ENCODE results near the gene ALDH1L1. TPM values are rescaled to one million over a fixed set of nuclear protein-coding genes. Genes with fewer than 3 reads are reported as not detected.

ALDH1L1 gene
- total and polyA plus RNA-seq, 2 of the 8 experiments (the other 6 are each of a cell fraction or from before 2014, with no cell fraction given), result 0.98 to 1.6 TPM

- Histone ChIP-seq H2AK5ac (ENCODE audit: low read depth, low read length) (no peak overlapping the region), H4K5ac (ENCODE audit: insufficient read length, low read depth, low read length) (no peak overlapping the region), H3K23ac (ENCODE audit: insufficient read length) (no peak overlapping the region), H2AFZ (ENCODE audit: low read length) (no peak overlapping the region), H3K4ac (replicated peaks; ENCODE audit: insufficient read length, low read depth, low read length) (no peak overlapping the region), H2BK12ac (ENCODE audit: low read depth, low read length) (no peak overlapping the region), H4K20me1 (replicated peaks in 1 of 2; ENCODE audit: control insufficient read depth in 1 of 2, insufficient read depth in 2 of 2, low read length in 2 of 2) (no peaks in the 10 kb centered on the region), H2BK15ac (ENCODE audit: low read length) (no peak overlapping the region), H3K14ac (ENCODE audit: insufficient read length) (no peak overlapping the region), H3K9me3 (ENCODE audit: insufficient read depth in 2 of 2, low read depth in 1 of 2, low read length in 1 of 2) (no peaks in the 10 kb centered on the region), H4K8ac (ENCODE audit: extremely low read depth, insufficient read depth, low read length) (no peak overlapping the region; the same call in 1 of the 2 replicates), H3K18ac (ENCODE audit: extremely low read depth, low read length) (no peak overlapping the region), H2BK5ac (ENCODE audit: low read depth, low read length) (no peak overlapping the region), H3K4me3 (ENCODE audit: extremely low read depth in 1 of 4, insufficient read depth in 2 of 4, low read depth in 3 of 4, low read length in 4 of 4) (no peak overlapping the region), H3K4me2 (ENCODE audit: insufficient read depth in 1 of 2, low read depth in 2 of 2, low read length in 2 of 2) (no peak overlapping the region), H3K79me2 (ENCODE audit: control insufficient read depth in 1 of 2, insufficient read depth in 2 of 2, low read length in 2 of 2) (no peaks in the 10 kb centered on the region), H3K56ac (replicated peaks; ENCODE audit: insufficient read length, low read depth, low read length) (no peak overlapping the region), H3K9ac (replicated peaks in 1 of 4; ENCODE audit: extremely low read depth in 1 of 4, low read depth in 3 of 4, low read length in 3 of 4) (no peak overlapping the region), H3K27me3 (replicated peaks in 1 of 4; ENCODE audit: control insufficient read depth in 3 of 4, extremely low read depth in 1 of 4, insufficient read depth in 3 of 4, low read length in 3 of 4) (0 out of 7 replicates have a peak, but pooled peaks cover 0 to 2% (median 0%) of the 10 kb centered on the region in 4 experiments), H4K91ac (replicated peaks; ENCODE audit: insufficient read length, low read length) (no peak overlapping the region), H2BK20ac (ENCODE audit: low read length) (no peak overlapping the region), H2BK120ac (replicated peaks; ENCODE audit: low read depth, low read length) (no peak overlapping the region), H3K79me1 (ENCODE audit: low read depth, low read length) (no peaks in the 10 kb centered on the region), H3K27ac (ENCODE audit: low read depth, low read length) (no peak overlapping the region), H3K23me2 (ENCODE audit: low read depth, low read length) (no peaks in the 10 kb centered on the region), H3K4me1 (replicated peaks in 1 of 4; ENCODE audit: control insufficient read depth in 3 of 4, insufficient read depth in 4 of 4, low read length in 3 of 4) (no peaks in the 10 kb centered on the region; a peak in 1 of 7 replicates), H3K36me3 (ENCODE audit: control insufficient read depth in 2 of 4, insufficient read depth in 4 of 4, low read length in 3 of 4) (no peaks in the 10 kb centered on the region)
- DNase-seq (ENCODE audit: low read depth in 1 of 2, low spot score in 2 of 2), result no peak
- TF ChIP-seq RBBP5 (IDR thresholded peaks at IDR 0.05; ENCODE audit: borderline replicate concordance, low read depth, low read length), result no peak
- no peak for TF ChIP-seq KDM4A (IDR thresholded peaks at IDR 0.05; ENCODE audit: low read depth, low read length, severe bottlenecking)
- no peak for TF ChIP-seq E2F6 (IDR thresholded peaks at IDR 0.05)
- no peak for TF ChIP-seq SIN3A (conservative IDR thresholded peaks at IDR 0.05 in 1 of 2, IDR thresholded peaks at IDR 0.05 in 1 of 2; ENCODE audit: low read depth in 1 of 2, low read length in 2 of 2)
- TF ChIP-seq SIX5 (IDR thresholded peaks at IDR 0.05; ENCODE audit: low read depth, low read length), result no peak
- no peak for TF ChIP-seq EGR1 (IDR thresholded peaks at IDR 0.05; ENCODE audit: borderline replicate concordance, low read depth, low read length)
- TF ChIP-seq SP1 (IDR thresholded peaks at IDR 0.05; ENCODE audit: low read depth, low read length), result no peak
- TF ChIP-seq SAP30 (IDR thresholded peaks at IDR 0.05; ENCODE audit: insufficient read depth, insufficient replicate concordance, low read length), result no peak
- no peak for TF ChIP-seq EP300 (IDR thresholded peaks at IDR 0.05; ENCODE audit: borderline replicate concordance in 1 of 2, low read depth in 2 of 2, low read length in 2 of 2)
- no peak for TF ChIP-seq NRF1 (IDR thresholded peaks at IDR 0.05; ENCODE audit: low read depth, low read length)
- no peak for TF ChIP-seq CHD2 (IDR thresholded peaks at IDR 0.05; ENCODE audit: low read length)
- WGBS, 2 experiments (ENCODE audit: extremely low coverage in 1 of 2, insufficient coverage in 1 of 2, insufficient read length in 1 of 2, insufficient replicate concordance in 2 of 2, low coverage in 1 of 2, low lambda C conversion rate in 2 of 2, missing lambda C conversion rate in 1 of 2), result 92% methylated on average over 16 of the region's 16 CpGs; no CpG with 5 or more reads in 1 of the 2 experiments
- POLR2A ChIA-PET (ENCODE audit: partially characterized antibody), result no interaction called here
- no peak for FAIRE-seq
- CTCF ChIA-PET (ENCODE audit: partially characterized antibody), result interaction anchor here (0.6 to 1.2 kb wide), 3 partner anchors 24 to 422 kb away, joined by 3 read pairs; no protein-coding TSS in a partner anchor
Observed at GRCh38 chr3:126105691-126106187, 74.6 kb downstream of the ALDH1L1 start.
